ENCODE data around the gene GUCA1A.

The GUCA1A gene

GRCh38 chr6:42131531-42131930 lies 41.6 kb upstream of the GUCA1A start:
- no peak for DNase-seq (ENCODE audit: low spot score)
- TF ChIP-seq, protein P1, sequence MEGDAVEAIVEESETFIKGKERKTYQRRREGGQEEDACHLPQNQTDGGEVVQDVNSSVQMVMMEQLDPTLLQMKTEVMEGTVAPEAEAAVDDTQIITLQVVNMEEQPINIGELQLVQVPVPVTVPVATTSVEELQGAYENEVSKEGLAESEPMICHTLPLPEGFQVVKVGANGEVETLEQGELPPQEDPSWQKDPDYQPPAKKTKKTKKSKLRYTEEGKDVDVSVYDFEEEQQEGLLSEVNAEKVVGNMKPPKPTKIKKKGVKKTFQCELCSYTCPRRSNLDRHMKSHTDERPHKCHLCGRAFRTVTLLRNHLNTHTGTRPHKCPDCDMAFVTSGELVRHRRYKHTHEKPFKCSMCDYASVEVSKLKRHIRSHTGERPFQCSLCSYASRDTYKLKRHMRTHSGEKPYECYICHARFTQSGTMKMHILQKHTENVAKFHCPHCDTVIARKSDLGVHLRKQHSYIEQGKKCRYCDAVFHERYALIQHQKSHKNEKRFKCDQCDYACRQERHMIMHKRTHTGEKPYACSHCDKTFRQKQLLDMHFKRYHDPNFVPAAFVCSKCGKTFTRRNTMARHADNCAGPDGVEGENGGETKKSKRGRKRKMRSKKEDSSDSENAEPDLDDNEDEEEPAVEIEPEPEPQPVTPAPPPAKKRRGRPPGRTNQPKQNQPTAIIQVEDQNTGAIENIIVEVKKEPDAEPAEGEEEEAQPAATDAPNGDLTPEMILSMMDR (IDR thresholded peaks at IDR 0.05; ENCODE audit: extremely low read depth, missing control alignments): no peak

GRCh38 chr6:42133926-42134325 lies 39.2 kb upstream of the GUCA1A start:
- TF ChIP-seq, protein P1 (IDR thresholded peaks at IDR 0.05; ENCODE audit: extremely low read depth, missing control alignments): no peak

GRCh38 chr6:42135161-42135560 lies 38.0 kb upstream of the GUCA1A start:
- DNase-seq (ENCODE audit: low spot score): no peak
- TF ChIP-seq, protein P1 (IDR thresholded peaks at IDR 0.05; ENCODE audit: extremely low read depth, missing control alignments): no peak

More at GRCh38 chr6:42133926-42134325, 39.2 kb upstream of the GUCA1A start:
- no peak for DNase-seq (ENCODE audit: low spot score)

DNA sequence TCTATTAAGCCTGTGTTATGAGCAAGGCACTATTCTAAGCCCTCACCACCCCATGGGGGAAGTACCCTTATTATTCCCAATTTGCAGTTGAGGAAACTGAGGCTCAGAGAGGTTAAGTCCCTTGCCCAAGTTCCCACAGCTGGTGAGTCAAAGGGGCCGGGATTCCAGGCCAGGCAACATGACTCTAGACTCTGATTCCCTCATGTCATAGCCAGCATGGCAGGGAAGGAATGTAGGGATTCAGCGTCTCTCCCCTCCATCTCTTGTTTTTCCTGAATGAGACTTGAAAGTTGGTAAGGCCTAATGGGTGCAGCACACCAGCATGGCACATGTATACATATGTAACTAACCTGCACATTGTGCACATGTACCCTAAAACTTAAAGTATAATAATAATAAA lies 37.4 kb upstream of the GUCA1A start:
- TF ChIP-seq, protein P1 (IDR thresholded peaks at IDR 0.05; ENCODE audit: extremely low read depth, missing control alignments): no peak
- DNase-seq (ENCODE audit: low spot score): no peak

DNA sequence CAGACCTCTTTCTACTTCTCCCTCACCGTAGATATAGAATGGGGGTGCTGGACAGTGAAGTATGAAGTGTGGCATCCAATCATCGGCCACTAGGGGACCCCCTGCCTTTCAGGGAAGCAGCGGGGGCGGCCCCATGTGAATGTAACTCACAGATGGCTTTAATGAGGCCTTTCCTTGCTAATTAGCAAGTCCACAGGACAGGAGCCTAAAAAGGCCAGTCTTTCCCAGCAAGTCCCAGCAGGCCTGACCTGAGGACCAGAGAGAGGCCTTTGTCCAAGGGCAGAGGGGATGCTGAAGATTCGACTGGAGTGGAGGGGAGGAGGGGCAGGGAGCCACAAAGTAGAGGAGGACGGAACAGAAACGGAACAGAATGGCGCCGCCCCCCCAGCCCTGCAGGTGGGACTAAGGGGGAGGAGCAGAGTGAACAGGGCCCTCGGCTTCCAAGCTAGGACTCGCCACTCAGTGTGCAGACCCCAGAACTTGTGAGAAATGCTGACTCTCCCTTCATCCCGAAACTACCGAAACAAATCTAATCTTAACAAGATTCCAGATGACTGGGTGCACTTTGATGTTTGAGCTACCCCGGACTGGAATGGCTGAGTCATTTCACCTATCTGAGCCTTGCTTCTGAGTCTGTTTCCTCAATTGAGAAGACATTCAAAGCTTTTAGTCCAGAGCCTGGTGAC lies 36.5 kb upstream of the GUCA1A start:
- TF ChIP-seq, protein P1 (IDR thresholded peaks at IDR 0.05; ENCODE audit: extremely low read depth, missing control alignments): peak; percentile 47
- DNase-seq (ENCODE audit: low spot score): peak; percentile 87

GRCh38 chr6:42137194-42137753 lies 35.9 kb upstream of the GUCA1A start:
- TF ChIP-seq, protein P1 (IDR thresholded peaks at IDR 0.05; ENCODE audit: extremely low read depth, missing control alignments): no peak
- no peak for DNase-seq (ENCODE audit: low spot score)

DNA sequence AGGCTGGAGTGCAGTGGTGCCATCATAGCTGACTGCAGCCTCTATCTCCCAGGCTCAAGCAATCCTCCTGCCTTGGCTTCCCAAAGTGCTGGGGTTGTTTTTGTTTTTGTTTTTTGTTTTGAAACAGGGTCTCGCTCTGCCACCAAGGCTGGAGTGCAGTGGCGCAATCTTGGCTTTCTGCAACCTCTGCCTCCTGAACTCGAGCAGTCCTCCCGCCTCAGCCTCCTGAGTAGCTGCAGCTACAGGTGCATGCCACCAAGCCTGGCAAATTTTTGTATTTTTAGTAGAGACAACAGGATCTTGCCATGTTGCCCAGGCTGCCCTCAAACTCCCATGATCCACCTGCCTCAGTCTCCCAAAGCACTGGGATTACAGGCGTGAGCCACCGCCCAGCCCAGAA lies 35.0 kb upstream of the GUCA1A start:
- DNase-seq (ENCODE audit: low spot score): no peak
- TF ChIP-seq, protein P1 (IDR thresholded peaks at IDR 0.05; ENCODE audit: extremely low read depth, missing control alignments): no peak
